ENCODE results near the gene LARP1.
"Not testable (repeated sequence)": the region's sequence is repeated elsewhere in the genome, so short reads cannot be mapped to it uniquely, and the experiment has no call there.

LARP1 gene

DNA sequence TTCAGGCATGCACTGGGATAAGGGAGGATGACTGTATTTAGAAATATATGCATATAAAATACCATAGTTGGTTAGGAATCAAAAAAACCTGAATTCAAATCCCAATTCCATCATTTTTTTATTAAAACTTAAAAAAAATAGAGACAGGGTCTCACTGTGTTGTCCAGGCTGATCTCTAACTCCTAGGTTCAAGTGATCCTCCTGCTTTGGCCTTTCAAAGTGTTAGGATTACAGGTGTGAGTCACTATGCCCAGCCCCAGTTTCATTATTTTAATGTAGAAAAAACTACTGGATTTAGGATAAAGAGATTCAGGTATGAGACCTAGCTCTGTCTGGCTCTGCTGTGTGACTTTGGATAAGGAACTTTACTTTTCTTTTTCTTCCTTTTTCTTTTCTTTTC is 3.3 kb upstream of the LARP1 start:
- DNase-seq (ENCODE audit: insufficient read length, low spot score), result no peak
- no peak for FAIRE-seq
- TF ChIP-seq PAX5 (IDR thresholded peaks at IDR 0.05; ENCODE audit: insufficient read depth, low read length, severe bottlenecking) (no peak), POU2F2 (IDR thresholded peaks at IDR 0.05; ENCODE audit: low read depth, low read length) (no peak), POLR2AphosphoS5 (IDR thresholded peaks at IDR 0.05; ENCODE audit: low read depth, low read length) (no peak), POLR2A (IDR thresholded peaks at IDR 0.05; ENCODE audit: low read depth, low read length) (no peak), TAF1 (IDR thresholded peaks at IDR 0.05; ENCODE audit: low read depth, low read length) (no peak), SPI1 (IDR thresholded peaks at IDR 0.05; ENCODE audit: low read depth, low read length) (no peak)

DNA sequence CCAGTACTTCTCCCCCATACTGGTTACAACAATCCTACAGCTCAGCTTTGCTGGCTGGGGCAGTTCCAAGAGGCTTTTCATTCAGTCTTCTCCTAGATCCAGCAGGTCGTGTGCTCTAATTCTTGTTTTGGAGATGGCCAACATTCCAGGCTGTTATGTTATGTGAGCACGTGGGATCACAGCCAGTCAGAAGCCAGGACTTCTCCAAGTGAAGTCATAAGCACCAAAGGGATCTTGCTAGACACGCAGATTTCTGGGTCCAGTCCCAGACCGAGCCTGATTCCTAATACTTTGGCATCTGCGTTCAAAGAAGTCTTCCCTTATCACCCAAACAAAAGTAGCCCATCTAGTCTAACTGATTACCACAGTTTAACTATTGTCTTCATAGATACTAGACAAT is 1.4 kb upstream of the LARP1 start:
- DNase-seq (ENCODE audit: insufficient read length, low spot score) (no peak), FAIRE-seq (no peak)
- TF ChIP-seq POU2F2 (IDR thresholded peaks at IDR 0.05; ENCODE audit: low read depth, low read length) (no peak), PAX5 (IDR thresholded peaks at IDR 0.05; ENCODE audit: insufficient read depth, low read length, severe bottlenecking) (no peak), TAF1 (IDR thresholded peaks at IDR 0.05; ENCODE audit: low read depth, low read length) (no peak), POLR2AphosphoS5 (IDR thresholded peaks at IDR 0.05; ENCODE audit: low read depth, low read length) (no peak), SPI1 (IDR thresholded peaks at IDR 0.05; ENCODE audit: low read depth, low read length) (no peak), POLR2A (IDR thresholded peaks at IDR 0.05; ENCODE audit: low read depth, low read length) (no peak)

DNA sequence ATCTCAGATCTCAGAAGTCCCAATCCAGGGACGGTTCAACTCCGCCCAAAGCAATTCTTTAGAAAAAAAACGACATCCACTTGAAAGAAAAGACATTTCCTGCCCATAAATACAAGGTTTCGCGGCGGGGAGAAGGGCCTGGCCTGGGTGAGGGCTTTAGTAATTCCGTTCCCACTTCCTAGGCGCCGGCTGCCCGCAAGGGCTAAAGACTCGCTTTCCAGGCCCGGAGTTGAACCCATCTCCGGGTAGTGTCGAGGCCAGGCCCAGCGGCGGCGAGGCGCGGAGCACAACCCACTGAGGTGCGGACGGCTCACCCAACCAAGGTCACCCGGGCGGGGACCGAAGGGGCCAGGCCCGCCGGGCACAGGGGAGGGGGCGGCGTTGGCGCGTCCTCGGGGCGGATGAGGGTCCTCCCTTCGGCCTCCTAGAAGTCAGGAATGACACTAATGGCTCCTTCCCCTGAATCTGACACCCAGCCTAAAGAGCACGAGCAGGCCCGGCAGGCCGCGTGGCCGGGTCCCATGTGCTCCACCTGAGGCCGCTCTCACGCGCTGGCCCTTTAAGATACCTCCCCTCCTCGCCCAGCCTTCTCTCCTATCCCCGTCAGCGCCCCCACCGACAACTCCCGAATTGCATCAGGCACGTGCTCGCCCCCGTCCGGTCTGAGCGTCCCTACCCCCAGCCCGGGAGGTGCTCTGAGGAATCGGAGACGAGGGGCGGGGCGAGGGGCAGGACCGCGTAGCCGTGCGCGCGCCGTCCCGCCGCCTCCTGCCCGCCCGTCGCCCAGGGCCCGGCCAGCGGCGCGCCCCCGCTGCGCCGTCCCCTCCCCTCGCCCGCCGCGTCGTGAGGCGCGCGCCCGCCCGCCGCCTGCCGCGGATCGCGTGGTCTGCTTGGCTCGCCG is 467 bp upstream of the LARP1 start:
- peak; percentile 98 for FAIRE-seq
- DNase-seq (ENCODE audit: insufficient read length, low spot score), result peak; percentile 97
- no peak for TF ChIP-seq PAX5 (IDR thresholded peaks at IDR 0.05; ENCODE audit: insufficient read depth, low read length, severe bottlenecking)
- TF ChIP-seq TAF1 (IDR thresholded peaks at IDR 0.05; ENCODE audit: low read depth, low read length), result no peak
- peak; percentile 75 for TF ChIP-seq POLR2A (IDR thresholded peaks at IDR 0.05; ENCODE audit: low read depth, low read length)
- peak; percentile 75 for TF ChIP-seq POLR2AphosphoS5 (IDR thresholded peaks at IDR 0.05; ENCODE audit: low read depth, low read length)
- no peak; the same call in none of the 2 replicates for TF ChIP-seq POU2F2 (IDR thresholded peaks at IDR 0.05; ENCODE audit: low read depth, low read length)
- TF ChIP-seq SPI1 (IDR thresholded peaks at IDR 0.05; ENCODE audit: low read depth, low read length), result no peak

DNA sequence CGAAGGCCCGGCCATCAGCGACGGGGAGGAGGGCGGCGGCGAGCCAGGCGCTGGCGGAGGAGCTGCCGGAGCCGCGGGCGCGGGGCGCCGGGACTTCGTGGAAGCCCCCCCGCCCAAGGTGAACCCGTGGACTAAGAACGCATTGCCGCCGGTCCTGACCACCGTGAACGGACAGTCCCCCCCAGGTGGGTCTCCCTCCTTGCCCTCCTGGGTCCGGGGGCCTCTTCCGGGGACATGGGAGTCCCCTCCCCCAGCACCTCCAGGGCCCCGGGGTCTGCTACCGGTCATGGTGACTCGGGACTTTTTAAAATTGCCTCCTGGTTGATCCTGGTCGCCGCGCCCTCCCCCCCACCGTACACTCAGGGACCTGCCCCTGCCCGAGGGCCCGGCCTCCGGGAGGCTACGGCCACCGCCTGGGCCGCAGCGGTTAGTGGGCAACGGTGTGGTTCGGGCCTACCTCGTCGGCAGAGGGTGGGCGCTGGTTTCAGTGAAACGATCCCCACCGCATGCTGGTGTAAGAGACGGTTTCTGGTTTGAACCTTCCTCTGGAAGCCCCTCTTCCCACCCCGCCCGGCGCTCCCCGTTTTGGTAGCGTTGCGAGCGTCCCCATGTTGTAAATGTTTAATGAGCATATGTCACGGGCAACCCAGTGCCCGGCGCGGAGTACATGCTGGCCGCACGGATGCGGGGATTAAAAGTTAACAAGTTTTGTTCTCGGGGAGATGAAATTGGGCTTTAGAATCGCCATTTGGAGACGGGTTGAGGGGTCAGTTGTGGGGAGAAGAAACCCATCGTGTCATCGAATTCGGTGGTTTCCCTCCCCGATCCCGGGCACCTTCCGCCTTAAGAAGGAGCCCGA is 1.1 kb downstream of the LARP1 start:
- DNase-seq (ENCODE audit: insufficient read length, low spot score) (no peak), FAIRE-seq (peak; percentile 13)

DNA sequence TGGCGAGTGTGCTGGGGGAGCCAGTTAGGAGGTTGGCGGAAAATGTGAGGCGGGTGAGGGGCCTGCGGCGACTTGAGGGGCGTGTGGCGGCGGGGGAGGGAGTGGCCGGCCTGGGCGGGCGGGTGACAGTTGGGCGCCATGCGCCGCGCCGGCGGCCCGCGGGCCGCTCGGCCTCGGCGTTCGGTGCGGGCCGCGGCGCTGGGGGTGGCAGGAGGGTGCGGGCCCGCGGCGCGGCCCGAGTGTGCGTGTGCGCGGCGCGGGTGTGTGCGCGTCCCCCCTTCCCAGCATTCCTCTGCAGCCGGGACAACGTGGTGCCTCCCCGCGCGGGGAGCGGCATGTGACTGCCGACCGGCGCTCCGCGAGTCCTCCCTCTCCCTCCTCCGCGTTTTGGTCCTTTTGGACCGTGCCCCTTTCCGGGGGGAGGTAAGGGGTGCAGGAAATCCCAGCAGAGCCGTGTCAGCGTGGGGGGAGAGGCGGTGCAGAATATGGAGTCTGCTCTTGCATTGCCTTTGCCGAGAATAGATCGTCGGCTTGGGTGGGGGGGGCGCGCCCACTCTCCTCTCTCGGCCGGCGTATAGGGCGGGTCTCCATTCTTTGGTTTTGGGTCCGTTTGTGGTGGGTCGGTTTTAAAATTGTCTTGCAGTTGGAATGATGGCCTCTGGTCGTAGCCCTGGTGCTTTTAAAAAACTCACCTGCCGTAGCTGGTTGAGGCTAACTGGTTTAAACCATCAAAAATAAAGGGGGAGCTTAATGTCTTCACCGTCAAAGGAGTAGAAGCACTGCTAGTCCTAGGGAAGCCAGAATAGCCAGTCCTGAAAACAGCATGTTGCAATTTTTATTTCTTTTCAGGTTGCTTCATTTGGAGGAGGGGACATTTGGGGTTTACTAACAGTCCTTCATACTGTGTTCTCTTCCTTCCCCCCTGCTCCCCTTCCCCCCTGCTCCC is 2.0 kb downstream of the LARP1 start:
- DNase-seq (ENCODE audit: insufficient read length, low spot score), result no peak
- peak; percentile 50; the same call in 1 of the 2 replicates for TF ChIP-seq POLR2A (IDR thresholded peaks at IDR 0.05; ENCODE audit: low read depth, low read length)
- TF ChIP-seq TAF1 (IDR thresholded peaks at IDR 0.05; ENCODE audit: low read depth, low read length), result no peak
- TF ChIP-seq POU2F2 (IDR thresholded peaks at IDR 0.05; ENCODE audit: low read depth, low read length), result no peak
- no peak for TF ChIP-seq SPI1 (IDR thresholded peaks at IDR 0.05; ENCODE audit: low read depth, low read length)
- TF ChIP-seq PAX5 (IDR thresholded peaks at IDR 0.05; ENCODE audit: insufficient read depth, low read length, severe bottlenecking), result no peak
- peak; percentile 59; the same call in 1 of the 2 replicates for TF ChIP-seq POLR2AphosphoS5 (IDR thresholded peaks at IDR 0.05; ENCODE audit: low read depth, low read length)
- peak; percentile 52 for FAIRE-seq

More for the DNA sequence above, 1.1 kb downstream of the LARP1 start:
- TF ChIP-seq POU2F2 (IDR thresholded peaks at IDR 0.05; ENCODE audit: low read depth, low read length) (no peak), POLR2AphosphoS5 (IDR thresholded peaks at IDR 0.05; ENCODE audit: low read depth, low read length) (no peak; the same call in 1 of the 2 replicates), POLR2A (IDR thresholded peaks at IDR 0.05; ENCODE audit: low read depth, low read length) (0 out of 2 replicates have a peak, but pooled peaks have one; percentile 31), SPI1 (IDR thresholded peaks at IDR 0.05; ENCODE audit: low read depth, low read length) (no peak)

DNA sequence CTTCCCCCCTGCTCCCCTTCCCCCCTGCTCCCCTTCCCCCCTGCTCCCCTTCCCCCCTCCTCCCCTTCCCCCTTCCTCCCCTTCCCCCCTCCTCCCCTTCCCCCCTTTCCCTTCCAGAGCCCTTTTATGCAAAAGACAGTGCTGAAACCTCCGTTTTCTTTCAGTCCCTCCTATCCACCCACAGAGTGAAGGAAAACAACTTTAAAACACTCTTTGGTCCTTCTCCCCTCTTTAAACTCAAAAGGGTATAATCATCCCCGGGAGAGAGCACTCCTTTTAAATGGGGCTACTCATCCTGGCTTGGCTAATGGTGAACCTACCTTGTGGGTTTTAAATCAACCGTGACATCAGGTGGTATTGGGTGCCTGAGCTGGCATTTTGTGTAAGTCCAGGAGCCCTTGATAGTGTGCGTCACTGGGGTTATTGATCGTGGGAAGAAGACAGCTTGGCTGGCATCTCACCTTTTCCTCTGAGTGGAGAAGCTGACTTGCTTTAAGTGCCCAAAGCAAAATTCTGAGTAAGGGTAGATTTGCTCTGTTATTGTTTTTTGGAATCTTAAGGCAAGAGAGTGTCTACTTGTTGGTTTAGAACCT is 2.7 kb downstream of the LARP1 start:
- no peak for FAIRE-seq
- DNase-seq (ENCODE audit: insufficient read length, low spot score), result no peak
- TF ChIP-seq POLR2A (IDR thresholded peaks at IDR 0.05; ENCODE audit: low read depth, low read length) (no peak), SPI1 (IDR thresholded peaks at IDR 0.05; ENCODE audit: low read depth, low read length) (no peak), PAX5 (IDR thresholded peaks at IDR 0.05; ENCODE audit: insufficient read depth, low read length, severe bottlenecking) (no peak), TAF1 (IDR thresholded peaks at IDR 0.05; ENCODE audit: low read depth, low read length) (no peak), POLR2AphosphoS5 (IDR thresholded peaks at IDR 0.05; ENCODE audit: low read depth, low read length) (no peak), POU2F2 (IDR thresholded peaks at IDR 0.05; ENCODE audit: low read depth, low read length) (no peak)

DNA sequence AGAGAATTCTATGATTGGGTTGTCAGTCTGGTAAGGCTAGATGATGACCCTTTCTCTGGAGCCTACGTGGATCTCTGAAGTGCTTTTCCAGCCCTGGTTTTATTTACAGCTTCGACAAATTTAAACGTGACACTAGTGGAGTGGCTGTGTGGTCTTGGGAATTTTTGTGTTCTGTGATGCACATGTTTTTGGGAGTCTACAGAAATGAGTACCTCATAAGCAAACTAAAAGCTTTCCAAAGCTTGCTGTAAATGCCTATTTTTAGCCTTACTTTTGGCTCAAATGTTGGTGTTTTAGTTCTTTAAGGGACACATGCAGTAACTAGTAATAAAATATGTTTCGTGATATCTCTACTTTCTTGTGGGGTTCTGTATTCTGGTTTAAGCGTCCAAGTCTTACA is 3.3 kb downstream of the LARP1 start:
- FAIRE-seq, result no peak
- TF ChIP-seq POLR2A (IDR thresholded peaks at IDR 0.05; ENCODE audit: low read depth, low read length), result no peak
- DNase-seq (ENCODE audit: insufficient read length, low spot score), result no peak

DNA sequence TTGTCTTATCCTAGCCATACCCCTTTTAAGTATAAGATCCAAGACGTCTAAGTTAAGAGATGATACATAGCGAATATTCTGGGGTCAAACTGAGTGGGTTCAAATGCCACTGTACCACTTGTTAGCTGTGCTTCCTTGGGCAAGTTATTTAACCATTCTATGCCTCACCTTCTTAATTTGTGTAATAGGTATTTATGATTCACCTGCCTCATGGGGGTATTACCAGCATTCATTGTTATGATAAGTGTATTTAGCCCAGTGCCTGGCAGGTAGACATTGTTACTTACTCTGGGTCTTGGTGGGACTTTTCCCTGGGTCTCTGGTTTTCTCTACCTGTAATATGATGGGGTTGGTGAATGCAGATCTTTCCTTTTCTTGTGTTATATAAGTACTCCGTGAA is 3.8 kb downstream of the LARP1 start:
- TF ChIP-seq PAX5 (IDR thresholded peaks at IDR 0.05; ENCODE audit: insufficient read depth, low read length, severe bottlenecking), result no peak
- no peak for TF ChIP-seq POU2F2 (IDR thresholded peaks at IDR 0.05; ENCODE audit: low read depth, low read length)
- no peak for TF ChIP-seq SPI1 (IDR thresholded peaks at IDR 0.05; ENCODE audit: low read depth, low read length)
- TF ChIP-seq TAF1 (IDR thresholded peaks at IDR 0.05; ENCODE audit: low read depth, low read length), result no peak
- no peak for TF ChIP-seq POLR2A (IDR thresholded peaks at IDR 0.05; ENCODE audit: low read depth, low read length)
- no peak for TF ChIP-seq POLR2AphosphoS5 (IDR thresholded peaks at IDR 0.05; ENCODE audit: low read depth, low read length)
- peak; percentile 13 for FAIRE-seq
- no peak for DNase-seq (ENCODE audit: insufficient read length, low spot score)

DNA sequence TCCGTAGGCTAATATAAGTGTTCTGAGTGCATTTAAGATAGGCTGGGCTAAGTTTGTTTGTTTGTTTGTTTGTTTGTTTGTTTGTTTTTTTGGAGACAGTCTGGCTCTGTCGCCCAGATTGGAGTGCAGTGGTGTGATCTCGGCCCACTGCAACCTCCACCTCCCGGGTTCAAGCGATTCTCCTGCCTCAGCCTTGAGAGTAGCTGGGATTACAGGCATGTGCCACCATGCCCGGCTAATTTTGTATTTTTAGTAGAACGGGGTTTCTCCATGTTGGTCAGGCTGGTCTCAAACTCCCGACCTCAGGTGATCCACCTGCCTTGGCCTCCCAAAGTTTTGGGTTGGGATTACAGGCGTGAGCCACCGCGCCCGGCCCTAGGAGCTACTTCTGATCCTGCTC is 4.7 kb downstream of the LARP1 start:
- not testable (repeated sequence) for DNase-seq (ENCODE audit: insufficient read length, low spot score)
- peak; percentile 35 for FAIRE-seq
